Mucosa of descending colon (tissue), 3 donors: Measurements from ENCODE around the gene GALNTL6. TPM values are rescaled to one million over a fixed set of nuclear protein-coding genes. Genes with fewer than 3 reads are reported as not detected.

Source experiments
- ATAC-seq: fragments of 200-7000 bp; cut with Tn5 transposase; one replicate; pipeline ENCODE4 v1.9.1; 2020; ENCODE audit warnings: mild to moderate bottlenecking, moderate library complexity
- DNase-seq, 3 donors: peaks; one replicate each; pipeline ENCODE4 v3.0.0-alpha.2; 2020
- H3K36me3 ChIP-seq: fragments of 200-600 bp; one replicate; pipeline ENCODE4 v1.8.0; 2021; ENCODE audit warnings: low read depth, mild to moderate bottlenecking
- H3K4me1 ChIP-seq: fragments of 200-600 bp; one replicate; pipeline ENCODE4 v1.8.0; 2021; ENCODE audit warnings: low read depth, mild to moderate bottlenecking
- H3K4me3 ChIP-seq: fragments of 200-600 bp; one replicate; pipeline ENCODE4 v1.8.0; 2021; ENCODE audit warnings: mild to moderate bottlenecking
- H3K9me3 ChIP-seq: fragments of 200-600 bp; one replicate; pipeline ENCODE4 v1.8.0; 2021; ENCODE audit warnings: mild to moderate bottlenecking
- intact Hi-C, 2 donors: fragments of 100-400 bp; cut with DNase I in 1 of 2; cut with micrococcal nuclease in 1 of 2; formaldehyde crosslinking; loops; one replicate each; pipeline versions ENCODE4 v1.11.0 to v1.11.1; 2022; cut with DNase I, micrococcal nuclease
- total RNA-seq, 3 donors: library from RNA; stranded (reverse); fragmentation: NEBNext Ultra II Directional in 2 of 3; extraction: Animal tissue kit (Norgen Biotek cat#: 25700) in 2 of 3; gene quantifications; one replicate each; pipeline versions ENCODE4 v1.2.1 to v1.2.4, GENCODE V29; 2021 to 2023
- TF ChIP-seq, protein P1 (sequence below): fragments of 200-600 bp; IDR thresholded peaks from one replicate; pipeline ENCODE4 v1.8.0; 2022; ENCODE audit warnings: antibody characterized with exemption, mild to moderate bottlenecking
- donor health status: DM: no; HTN: no; CAD: no; lungs with moderate emphysema.
- donor health status: DM: no; HTN: no; CAD: no.
- donor health status: DM: no; HTN: yes; CAD: no.

GALNTL6 gene
- total RNA-seq, 3 donors from 2014 or later, result 0.12 to 0.27 (median 0.19) TPM

DNA sequence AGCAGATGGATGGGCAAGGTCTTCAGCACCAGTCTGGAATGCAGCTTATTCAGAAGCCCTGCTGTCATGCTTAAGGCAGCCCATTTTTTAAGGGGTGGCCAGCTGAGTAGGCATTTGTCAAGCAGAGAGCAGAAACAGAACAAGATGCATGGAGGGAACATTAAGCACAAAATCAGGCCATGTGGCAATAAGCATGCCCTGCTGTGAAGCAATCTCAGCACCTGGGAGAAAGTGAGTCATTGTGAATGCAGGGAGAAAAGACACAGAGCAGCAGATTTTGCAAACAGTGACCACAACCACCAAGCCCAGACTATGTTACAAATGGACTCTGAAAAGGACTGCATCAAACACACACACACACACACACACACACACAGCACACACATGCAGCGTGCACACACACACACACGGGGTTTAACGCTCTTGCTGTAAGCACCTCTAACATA, 1261.3 kb downstream of the GALNTL6 start:
- H3K4me1 ChIP-seq, result peaks cover 4% of the 10 kb centered on the region
- TF ChIP-seq, protein P1, sequence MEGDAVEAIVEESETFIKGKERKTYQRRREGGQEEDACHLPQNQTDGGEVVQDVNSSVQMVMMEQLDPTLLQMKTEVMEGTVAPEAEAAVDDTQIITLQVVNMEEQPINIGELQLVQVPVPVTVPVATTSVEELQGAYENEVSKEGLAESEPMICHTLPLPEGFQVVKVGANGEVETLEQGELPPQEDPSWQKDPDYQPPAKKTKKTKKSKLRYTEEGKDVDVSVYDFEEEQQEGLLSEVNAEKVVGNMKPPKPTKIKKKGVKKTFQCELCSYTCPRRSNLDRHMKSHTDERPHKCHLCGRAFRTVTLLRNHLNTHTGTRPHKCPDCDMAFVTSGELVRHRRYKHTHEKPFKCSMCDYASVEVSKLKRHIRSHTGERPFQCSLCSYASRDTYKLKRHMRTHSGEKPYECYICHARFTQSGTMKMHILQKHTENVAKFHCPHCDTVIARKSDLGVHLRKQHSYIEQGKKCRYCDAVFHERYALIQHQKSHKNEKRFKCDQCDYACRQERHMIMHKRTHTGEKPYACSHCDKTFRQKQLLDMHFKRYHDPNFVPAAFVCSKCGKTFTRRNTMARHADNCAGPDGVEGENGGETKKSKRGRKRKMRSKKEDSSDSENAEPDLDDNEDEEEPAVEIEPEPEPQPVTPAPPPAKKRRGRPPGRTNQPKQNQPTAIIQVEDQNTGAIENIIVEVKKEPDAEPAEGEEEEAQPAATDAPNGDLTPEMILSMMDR, result no peak
- intact Hi-C loops, result no loop called here
- DNase-seq (no peak), ATAC-seq (peak; percentile 61)
- H3K9me3 ChIP-seq, result peaks cover 6% of the 10 kb centered on the region
- no peaks in the 10 kb centered on the region for H3K36me3 ChIP-seq
- no peak overlapping the region for H3K4me3 ChIP-seq

DNA sequence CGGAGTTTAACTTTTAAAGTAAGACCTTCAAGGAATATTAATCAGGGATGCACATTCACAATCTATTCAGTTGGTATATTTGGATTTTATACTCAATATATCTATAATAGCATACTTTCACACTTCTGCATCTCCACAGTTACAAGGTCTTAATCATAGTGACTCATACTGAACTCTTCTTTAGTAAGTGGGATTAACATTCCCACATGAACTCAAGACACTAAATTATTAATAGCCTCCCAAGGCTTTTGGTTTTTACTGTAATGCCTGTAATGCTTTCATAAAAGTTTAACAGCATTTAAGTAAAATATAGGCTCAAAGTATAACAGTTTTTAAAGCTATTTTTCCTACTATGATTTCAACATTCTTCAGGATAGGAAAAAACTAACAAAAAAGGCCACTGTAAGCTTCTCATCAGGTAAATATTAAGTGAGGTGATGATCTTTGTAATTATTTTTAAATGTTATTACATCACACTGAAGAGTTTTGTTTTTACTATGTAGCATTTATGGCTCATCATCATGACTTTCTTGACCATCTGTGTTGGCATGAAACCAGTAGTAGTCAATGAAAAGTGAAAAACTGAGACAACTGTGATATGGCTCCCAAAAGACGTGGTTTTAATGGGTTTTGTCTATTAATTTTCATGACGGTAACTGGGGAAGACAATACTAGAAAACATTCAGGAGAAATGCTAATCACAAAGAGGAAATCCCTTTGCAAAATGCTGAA, 1263.9 kb downstream of the GALNTL6 start:
- TF ChIP-seq, protein P1, result no peak
- Histone ChIP-seq H3K9me3 (no peaks in the 10 kb centered on the region), H3K4me3 (no peak overlapping the region), H3K4me1 (peaks cover 4% of the 10 kb centered on the region), H3K36me3 (no peaks in the 10 kb centered on the region)
- ATAC-seq (no peak), DNase-seq (no peak)
- intact Hi-C loops, result no loop called here

DNA sequence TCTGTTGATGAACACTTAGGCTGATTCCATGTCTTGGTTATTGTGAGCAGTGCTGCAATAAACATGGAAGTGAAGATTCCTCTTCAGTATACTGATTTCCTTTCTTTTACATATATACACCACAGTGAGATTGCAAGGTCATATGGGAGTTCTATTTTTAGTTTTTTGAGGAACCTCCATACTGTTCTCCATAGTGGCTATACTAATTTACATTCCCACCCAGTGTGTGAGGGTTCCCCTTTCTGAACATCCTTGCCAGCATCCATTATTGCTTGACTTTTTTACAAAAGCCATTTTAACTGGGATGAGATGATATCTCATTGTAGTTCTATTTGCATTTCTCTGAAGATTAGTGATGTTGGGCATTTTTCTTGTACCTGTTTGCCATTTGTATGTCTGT, 1274.9 kb downstream of the GALNTL6 start:
- TF ChIP-seq, protein P1, result no peak
- intact Hi-C loops, result no loop called here
- Histone ChIP-seq H3K36me3 (no peaks in the 10 kb centered on the region), H3K4me3 (no peak overlapping the region), H3K9me3 (no peaks in the 10 kb centered on the region), H3K4me1 (no peaks in the 10 kb centered on the region)
- ATAC-seq (no peak), DNase-seq (no peak)
